OCI-LY7 (cell line): Measurements from ENCODE around the gene OTUD7B. TPM values are rescaled to one million over a fixed set of nuclear protein-coding genes. Genes with fewer than 3 reads are reported as not detected.

ENCODE experiments used
- BruUV-seq: library from RNA; stranded (reverse); fragments of 400-500 nt; replicated peaks from 2 replicates; lab custom pipeline; 2021; lab: Mats Ljungman, UMichigan
- CTCF ChIA-PET: fragments of 300-600 bp; sonication (Branson Sonifier 250); formaldehyde crosslinking; loops from one replicate; lab custom pipeline; 2022; ENCODE audit warnings: antibody characterized with exemption; ENCODE audit not compliant: unreplicated experiment; lab: Charles Lee
- POLR2A ChIA-PET: fragments of 300-600 bp; sonication (Branson Sonifier 250); formaldehyde crosslinking; loops from one replicate; lab custom pipeline; 2022; ENCODE audit warnings: antibody characterized with exemption; lab: Charles Lee
- DNase-seq: peaks from one replicate; pipeline ENCODE4 v3.0.0-alpha.2; 2015; ENCODE audit warnings: low spot score
- H2AFZ ChIP-seq: fragments of 200-600 bp; sonication (generic), shearing (Covaris generic); 2 replicates; pipeline ENCODE4 v1.6.1; 2014; ENCODE audit warnings: mild to moderate bottlenecking, antibody characterized with exemption, low read length, moderate library complexity
- H3K27ac ChIP-seq: fragments of 200-600 bp; sonication (generic); 2 replicates; pipeline ENCODE4 v1.5.1; 2014; ENCODE audit warnings: mixed run types, low read depth, mild to moderate bottlenecking, moderate library complexity, low read length, inconsistent platforms; ENCODE audit not compliant: poor library complexity, severe bottlenecking
- H3K36me3 ChIP-seq: fragments of 200-600 bp; sonication (generic); 2 replicates; pipeline ENCODE4 v1.6.1; 2014; ENCODE audit warnings: mild to moderate bottlenecking, antibody characterized with exemption, low read length, moderate library complexity, mixed read lengths; ENCODE audit not compliant: insufficient read depth
- H3K4me1 ChIP-seq: fragments of 200-600 bp; sonication (generic); 2 replicates; pipeline ENCODE4 v1.5.1; 2014; ENCODE audit warnings: mild to moderate bottlenecking, low read length; ENCODE audit not compliant: insufficient read depth, poor library complexity, severe bottlenecking
- H3K4me2 ChIP-seq: fragments of 200-600 bp; sonication (generic); 2 replicates; pipeline ENCODE4 v1.6.1; 2014; ENCODE audit warnings: mild to moderate bottlenecking, low read length
- H3K4me3 ChIP-seq: fragments of 200-600 bp; sonication (generic); 2 replicates; pipeline ENCODE4 v1.5.1; 2014; ENCODE audit warnings: mild to moderate bottlenecking, low read depth, low read length; ENCODE audit not compliant: poor library complexity, severe bottlenecking
- H3K79me2 ChIP-seq: fragments of 200-600 bp; sonication (generic); 2 replicates; pipeline ENCODE4 v1.6.1; 2016; ENCODE audit warnings: low read depth, mild to moderate bottlenecking, low read length, moderate library complexity, mixed read lengths; ENCODE audit not compliant: insufficient read depth
- H3K9me2 ChIP-seq: fragments of 200-600 bp; sonication (generic); 2 replicates; pipeline ENCODE4 v1.6.1; 2016; ENCODE audit warnings: mild to moderate bottlenecking, low read length, mixed read lengths; ENCODE audit not compliant: insufficient read depth
- H3K9me3 ChIP-seq: fragments of 200-600 bp; sonication (generic); 2 replicates; pipeline ENCODE4 v1.6.1; 2014; ENCODE audit warnings: mild to moderate bottlenecking, mixed run types, low read length, mixed read lengths
- H4K20me1 ChIP-seq: fragments of 200-600 bp; sonication (generic); 2 replicates; pipeline ENCODE4 v1.6.1; 2014; ENCODE audit warnings: mild to moderate bottlenecking, antibody characterized with exemption, low read length, moderate library complexity, mixed read lengths; ENCODE audit not compliant: insufficient read depth
- CTCF ChIP-seq: fragments of 200-600 bp; sonication (generic); conservative IDR thresholded peaks from 2 replicates; pipeline ENCODE4 v1.5.1; 2014; ENCODE audit warnings: mild to moderate bottlenecking, antibody characterized with exemption, low read length, moderate library complexity, mixed read lengths
- EZH2phosphoT487 ChIP-seq: fragments of 200-600 bp; sonication (generic); IDR thresholded peaks from 2 replicates; pipeline ENCODE4 v1.6.1; 2018; ENCODE audit warnings: low read depth, borderline replicate concordance, mild to moderate bottlenecking, mixed run types, antibody characterized with exemption, low read length, moderate library complexity, mixed read lengths
- intact Hi-C: fragments of 100-400 bp; cut with micrococcal nuclease; formaldehyde crosslinking; loops from one replicate; pipeline ENCODE4 v1.10.0; 2022; ENCODE audit not compliant: unreplicated experiment
- total RNA-seq, 2 experiments: library from RNA; depleted of rRNA in 1 of 2; stranded (reverse); fragments of >200 nt in 1 of 2; shearing (Covaris generic) in 1 of 2; gene quantifications; 2 replicates each; pipeline ENCODE4 v1.2.3, GENCODE V29; 2014 to 2022

OTUD7B gene
- total RNA-seq, 2 experiments from 2014 or later, result 1.7 to 4.3 TPM

- intact Hi-C loops, result no loop called here
- Histone ChIP-seq H3K36me3 (no peaks in the 10 kb centered on the region), H3K9me3 (no peaks in the 10 kb centered on the region), H3K4me1 (no peaks in the 10 kb centered on the region), H4K20me1 (no peaks in the 10 kb centered on the region), H3K4me3 (no peak overlapping the region), H2AFZ (no peak overlapping the region), H3K27ac (no peak overlapping the region), H3K79me2 (no peaks in the 10 kb centered on the region), H3K4me2 (no peak overlapping the region), H3K9me2 (no peaks in the 10 kb centered on the region)
- DNase-seq, result no peak
- POLR2A ChIA-PET, result interaction anchor here (0.8 kb wide), 1 partner anchor 248 kb away, joined by 5 read pairs; no protein-coding TSS in a partner anchor
- CTCF ChIA-PET, result no interaction called here
- TF ChIP-seq EZH2phosphoT487 (no peak), CTCF (no peak)
- no TSS peak for BruUV-seq
Measured at GRCh38 chr1:149949911-149950310, 60.6 kb downstream of the OTUD7B start.

GRCh38 chr1:149945206-149945605 lies 65.3 kb downstream of the OTUD7B start:
- H3K36me3 ChIP-seq, result no peaks in the 10 kb centered on the region
- POLR2A ChIA-PET, result interaction anchor here (0.6 kb wide), 1 partner anchor 245 kb away, joined by 3 read pairs; no protein-coding TSS in a partner anchor
- no peak for TF ChIP-seq EZH2phosphoT487
- no peak for TF ChIP-seq CTCF
- H3K79me2 ChIP-seq, result no peaks in the 10 kb centered on the region
- H3K27ac ChIP-seq, result no peak overlapping the region
- no peak overlapping the region for H3K4me2 ChIP-seq
- no peak overlapping the region for H3K4me3 ChIP-seq
- intact Hi-C loops, result no loop called here
- H3K9me3 ChIP-seq, result no peaks in the 10 kb centered on the region
- no peaks in the 10 kb centered on the region for H3K9me2 ChIP-seq
- H4K20me1 ChIP-seq, result no peaks in the 10 kb centered on the region
- no TSS peak for BruUV-seq
- H2AFZ ChIP-seq, result no peak overlapping the region
- CTCF ChIA-PET, result no interaction called here
- H3K4me1 ChIP-seq, result no peaks in the 10 kb centered on the region
- DNase-seq, result no peak

GRCh38 chr1:149942885-149943284 lies 67.6 kb downstream of the OTUD7B start:
- ChIA-PET POLR2A (no interaction called here), CTCF (no interaction called here)
- Histone ChIP-seq H3K9me3 (no peaks in the 10 kb centered on the region), H3K9me2 (no peaks in the 10 kb centered on the region), H3K27ac (no peak overlapping the region), H3K4me1 (peaks cover under 1% of the 10 kb centered on the region), H3K36me3 (no peaks in the 10 kb centered on the region), H3K79me2 (no peaks in the 10 kb centered on the region), H2AFZ (no peak overlapping the region), H3K4me2 (no peak overlapping the region), H3K4me3 (no peak overlapping the region), H4K20me1 (no peaks in the 10 kb centered on the region)
- intact Hi-C loops, result no loop called here
- TF ChIP-seq CTCF, result no peak
- TF ChIP-seq EZH2phosphoT487, result no peak
- DNase-seq, result no peak
- BruUV-seq, result no TSS peak
